HG02840 (cell line): ENCODE measurements around the gene IGSF21.

ENCODE experiments used
- ATAC-seq: cut with Tn5 transposase; IDR thresholded peaks from one replicate; pipeline ENCODE4 v1.9.1; 2021; ENCODE audit warnings: mild to moderate bottlenecking, moderate library complexity, moderate number of reproducible peaks; ENCODE audit not compliant: unreplicated experiment, low FRiP score

Gene IGSF21

DNA sequence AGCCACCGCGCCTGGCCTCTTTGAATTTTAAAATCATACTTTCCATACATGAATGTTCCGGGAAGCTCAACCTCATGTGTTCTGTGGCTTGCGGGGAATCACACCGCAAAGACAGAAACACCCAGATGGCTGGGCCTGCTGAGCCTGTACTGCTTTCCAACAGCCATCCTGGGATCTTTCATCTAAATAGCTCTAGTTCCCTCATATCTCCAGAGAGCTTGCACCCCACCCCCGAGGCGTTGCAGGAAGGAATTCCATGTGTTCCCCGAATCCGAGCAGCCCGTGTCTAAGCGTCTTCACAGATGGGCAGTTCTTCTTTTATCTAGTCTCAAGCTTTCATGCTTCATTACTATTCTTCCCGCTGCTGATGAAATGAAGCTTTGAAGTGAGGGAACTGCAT lies 66.4 kb downstream of the IGSF21 start:
- ATAC-seq, result no peak

DNA sequence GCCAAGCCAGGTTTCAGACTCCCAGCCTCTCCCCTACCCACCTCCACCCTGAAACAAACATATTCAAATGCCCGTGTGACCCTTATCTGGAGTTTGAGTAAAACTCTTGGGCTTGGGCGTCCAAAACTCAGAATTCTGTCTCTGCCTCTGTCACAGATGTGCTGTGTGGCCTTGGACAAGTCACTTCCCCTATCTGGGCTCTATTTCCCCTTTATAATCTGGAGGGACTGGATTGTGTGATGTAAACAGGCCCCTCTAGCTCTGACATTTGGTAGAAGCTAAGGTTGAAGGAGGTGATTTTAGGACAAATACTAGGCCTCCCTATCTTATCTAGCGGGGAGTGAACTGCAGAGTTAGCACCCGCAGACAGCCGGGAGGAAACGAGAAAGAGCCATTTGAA lies 67.5 kb downstream of the IGSF21 start:
- ATAC-seq, result no peak

DNA sequence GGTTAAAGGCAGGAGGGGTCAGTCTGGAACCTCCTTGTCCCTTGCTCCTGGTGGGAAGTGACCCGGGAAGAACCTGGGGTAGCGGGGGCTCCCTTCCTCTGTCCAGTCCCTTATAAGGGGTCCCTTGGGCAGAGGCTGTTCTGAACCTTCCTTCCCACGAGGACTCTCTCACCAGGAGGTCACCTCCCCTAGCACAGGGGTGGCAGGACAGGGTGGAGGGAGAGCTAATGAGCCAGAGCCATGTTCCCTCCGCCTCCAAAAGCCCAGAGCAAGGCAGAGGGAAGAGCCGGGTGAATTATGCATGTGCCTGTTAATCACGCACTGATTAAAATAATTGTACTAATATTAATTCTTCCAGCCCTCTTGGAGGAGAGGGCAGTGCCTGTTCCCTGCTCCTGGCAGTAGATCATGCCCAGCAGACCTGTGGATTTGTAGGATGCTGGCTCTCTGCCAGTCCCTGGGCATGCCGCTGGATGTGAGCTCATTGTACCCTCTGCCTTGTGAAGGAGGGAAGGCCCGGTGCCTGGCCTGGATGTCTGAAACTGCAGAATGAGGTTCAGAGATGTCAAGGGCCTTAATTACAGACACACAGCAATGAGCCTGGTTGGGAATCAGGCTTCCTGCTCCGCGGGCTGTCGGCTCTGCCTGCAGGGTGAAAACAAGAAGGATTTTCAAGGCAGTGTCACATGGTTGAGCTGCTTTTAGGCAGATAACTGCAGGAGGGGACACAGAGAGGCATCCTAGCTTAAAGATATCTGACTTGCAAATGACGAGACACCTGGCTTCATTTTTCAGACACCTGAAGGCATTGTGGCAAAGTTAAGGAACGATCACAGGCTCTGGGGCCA lies 68.2 kb downstream of the IGSF21 start:
- ATAC-seq, result no peak

DNA sequence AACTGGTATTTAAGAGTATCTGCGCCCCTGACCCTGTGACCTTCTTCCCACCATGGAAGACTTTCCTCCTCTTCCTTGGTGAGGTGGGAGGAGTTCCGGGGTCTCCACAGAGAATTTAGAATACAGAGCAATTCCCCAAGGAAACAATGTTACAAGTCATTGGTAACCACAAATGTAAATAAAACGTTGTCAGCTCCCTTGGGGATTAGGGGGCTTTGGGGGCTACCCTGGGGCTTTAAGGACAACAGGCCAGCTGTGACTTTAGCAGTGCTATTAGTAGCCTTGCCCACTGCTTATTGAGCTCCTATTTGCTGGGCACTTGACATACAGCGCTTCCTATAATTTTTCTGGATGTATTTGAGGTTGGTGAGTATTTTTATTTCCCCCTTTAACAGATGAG lies 69.0 kb downstream of the IGSF21 start:
- no peak for ATAC-seq

DNA sequence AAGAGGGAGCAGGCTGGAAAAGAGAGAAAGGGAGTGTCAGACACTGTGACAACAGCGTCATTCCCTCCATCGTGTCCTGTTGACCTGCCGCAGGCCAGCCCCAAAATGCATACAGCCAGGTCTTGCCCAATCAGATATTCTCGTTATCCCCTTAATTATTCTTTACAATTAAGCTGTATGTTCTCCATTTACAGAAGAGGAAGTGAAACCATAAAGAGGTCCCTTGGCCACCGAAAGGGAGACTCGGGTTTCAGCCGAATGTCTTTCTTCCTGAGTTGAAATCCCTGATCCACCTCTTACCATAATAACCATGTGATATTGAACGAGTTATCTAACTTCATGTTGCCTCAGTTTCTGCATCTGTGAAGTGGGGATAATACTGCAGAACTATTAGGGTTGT lies 70.5 kb downstream of the IGSF21 start:
- no peak for ATAC-seq

DNA sequence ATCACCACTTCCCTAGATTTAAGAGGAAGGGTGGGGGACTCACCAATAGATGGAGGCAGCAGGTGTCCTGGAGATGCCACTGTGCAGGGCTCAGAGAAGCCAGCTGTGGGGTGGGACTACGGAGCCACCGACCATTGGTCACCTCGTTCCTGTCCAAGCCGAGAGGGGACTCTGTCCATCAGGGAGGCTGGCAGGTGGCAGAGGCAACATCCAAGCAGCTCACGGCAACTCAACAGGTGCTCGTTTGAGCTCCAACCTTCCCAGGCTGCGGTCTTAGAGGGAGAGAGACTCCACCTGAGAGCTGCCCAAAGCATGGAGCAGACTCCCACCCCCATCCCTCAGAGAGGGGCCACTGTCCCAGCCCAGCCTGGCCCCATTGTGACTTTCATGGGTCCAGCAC lies 71.4 kb downstream of the IGSF21 start:
- no peak for ATAC-seq

DNA sequence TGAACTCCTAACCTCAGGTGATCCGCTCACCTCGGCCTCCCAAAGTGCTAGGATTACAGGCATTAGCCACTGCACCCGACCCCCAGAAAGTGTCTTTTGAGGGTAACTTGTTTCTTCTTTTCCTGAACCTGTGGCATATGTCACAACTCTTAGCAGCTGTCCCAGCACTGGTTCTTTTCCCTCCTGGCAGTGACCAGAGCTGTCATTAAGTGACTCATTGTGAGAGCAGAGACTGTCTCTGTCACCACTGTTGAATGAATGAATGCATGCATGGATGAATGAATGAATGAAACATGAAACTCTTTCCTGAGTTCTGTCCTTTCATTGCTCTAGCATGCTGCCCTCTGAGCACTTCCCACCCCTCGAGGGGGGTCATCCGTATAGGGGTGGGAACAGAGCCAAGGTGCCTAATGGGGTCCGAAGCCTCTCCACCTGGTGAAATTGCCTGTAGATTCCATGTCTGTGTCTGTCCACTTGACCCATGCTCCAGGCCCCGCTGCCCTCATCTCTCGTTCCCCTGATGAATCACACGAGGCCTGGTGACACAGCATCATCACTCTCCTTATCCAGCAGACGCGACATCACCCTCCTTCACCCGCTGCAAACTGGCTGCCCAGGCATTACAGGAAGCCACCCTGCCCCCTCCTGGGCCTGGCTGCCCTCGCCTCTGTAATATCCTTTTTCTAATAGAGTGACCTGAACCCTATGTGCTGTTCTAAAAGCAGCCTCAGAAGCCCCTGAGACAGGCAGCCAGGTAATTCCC lies 75.0 kb downstream of the IGSF21 start:
- no peak for ATAC-seq

DNA sequence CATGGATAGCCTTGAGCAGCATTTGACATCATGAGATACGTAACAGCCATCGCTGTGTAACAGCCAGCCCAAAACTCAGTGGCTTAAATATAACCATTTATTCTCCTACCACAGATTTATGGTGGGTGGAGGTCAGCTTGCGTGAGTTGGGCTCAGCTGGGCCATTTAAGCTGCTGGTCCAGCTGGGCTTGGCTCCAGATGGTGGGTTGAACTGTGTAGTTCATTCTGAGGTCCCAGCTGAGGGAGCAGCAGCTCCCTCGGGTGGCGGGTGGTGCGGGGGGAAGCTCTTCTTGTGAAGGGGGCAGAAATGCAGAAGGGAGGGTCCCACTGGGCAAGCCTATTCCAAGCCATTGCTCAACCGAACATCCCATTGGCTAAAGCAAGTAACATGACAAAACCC lies 75.9 kb downstream of the IGSF21 start:
- ATAC-seq, result no peak

DNA sequence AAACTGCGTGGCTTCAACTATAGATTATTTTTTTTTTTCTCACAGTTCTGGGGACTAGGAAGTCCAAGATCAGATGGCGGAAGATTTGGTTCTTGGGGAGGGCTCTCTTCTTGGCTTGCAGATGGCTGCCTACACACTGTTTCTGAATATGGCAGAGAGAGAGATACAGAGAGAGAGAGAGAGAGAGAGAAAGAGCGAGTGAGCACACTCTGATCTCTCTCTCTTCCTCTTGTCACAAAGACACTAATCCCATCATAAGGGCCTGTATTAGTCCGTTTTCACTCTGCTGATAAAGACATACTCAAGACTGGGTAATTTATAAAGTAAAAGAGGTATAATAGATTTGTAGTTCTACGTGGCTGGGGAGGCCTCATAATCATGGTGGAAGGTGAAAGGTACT lies 79.5 kb downstream of the IGSF21 start:
- no peak for ATAC-seq

DNA sequence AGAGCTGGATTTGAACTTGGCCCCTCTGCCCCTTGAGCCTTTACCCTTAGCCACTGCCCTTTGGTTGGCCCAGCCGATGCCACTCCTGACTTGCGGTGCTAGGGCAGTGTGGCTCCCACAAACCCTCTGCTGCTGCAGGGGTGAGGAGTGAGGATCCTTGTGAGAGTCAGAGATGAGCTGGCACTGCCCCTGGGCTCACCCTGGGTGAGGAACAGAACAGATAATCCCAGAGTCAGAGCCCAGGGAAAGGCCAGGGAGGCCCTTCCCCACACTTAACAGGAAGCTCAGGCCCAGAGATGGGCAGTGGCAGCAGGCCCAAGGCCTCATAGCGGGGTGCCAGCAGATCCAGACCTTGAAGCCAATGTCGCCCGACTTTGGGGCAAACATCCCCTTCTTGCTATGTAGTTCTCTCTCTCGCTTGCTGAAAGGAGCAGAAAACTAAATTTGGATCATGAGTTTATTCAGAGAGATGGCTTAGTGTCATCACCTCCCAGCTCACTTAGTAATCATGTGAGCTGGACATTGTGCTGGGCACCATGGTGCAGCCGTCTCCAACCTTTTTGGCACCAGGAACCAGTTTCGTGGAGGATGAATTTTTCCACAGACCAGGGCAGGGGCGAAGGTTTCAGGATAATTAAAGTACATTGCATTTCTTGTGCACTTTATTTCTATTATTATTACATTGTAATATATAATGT lies 81.4 kb downstream of the IGSF21 start:
- no peak for ATAC-seq

DNA sequence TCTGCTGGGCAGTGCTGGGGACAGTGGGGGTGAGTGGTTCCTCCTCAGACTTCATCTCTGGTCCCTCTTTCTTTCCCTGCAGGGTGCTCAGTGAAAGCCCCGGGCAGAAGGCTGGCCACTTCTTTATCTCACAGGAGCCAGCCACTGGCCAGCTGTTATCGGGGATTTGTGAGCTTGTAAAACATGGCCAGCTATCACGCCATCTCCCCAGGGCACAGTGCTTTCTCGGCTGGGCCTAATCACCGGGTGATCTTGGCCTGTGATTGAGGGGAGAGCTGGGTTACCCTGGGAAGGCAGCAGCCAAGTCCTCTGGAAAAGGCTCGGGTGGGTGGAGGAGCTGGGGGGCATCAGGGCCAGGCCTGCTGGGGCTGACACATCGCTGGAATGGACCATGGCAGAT lies 83.0 kb downstream of the IGSF21 start:
- ATAC-seq, result no peak

DNA sequence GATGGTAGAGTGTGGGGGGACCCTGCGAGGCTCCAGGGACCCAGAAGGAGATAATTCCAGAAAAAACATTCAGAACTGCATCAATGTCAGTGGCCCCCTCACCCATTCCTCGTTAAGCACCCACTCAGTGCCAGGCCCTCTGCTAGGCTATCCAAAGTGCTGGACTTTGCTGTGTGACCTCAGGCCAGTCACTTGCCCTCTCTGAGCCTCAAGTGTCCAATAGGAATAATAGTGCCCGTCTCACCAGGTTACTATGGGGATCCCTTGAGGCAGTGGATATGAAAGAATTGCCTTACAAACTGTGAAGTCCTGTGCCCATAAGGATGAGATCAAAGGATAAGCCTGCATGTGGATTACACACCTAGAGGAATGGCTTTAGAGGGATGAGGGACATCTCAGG lies 83.4 kb downstream of the IGSF21 start:
- ATAC-seq, result no peak

DNA sequence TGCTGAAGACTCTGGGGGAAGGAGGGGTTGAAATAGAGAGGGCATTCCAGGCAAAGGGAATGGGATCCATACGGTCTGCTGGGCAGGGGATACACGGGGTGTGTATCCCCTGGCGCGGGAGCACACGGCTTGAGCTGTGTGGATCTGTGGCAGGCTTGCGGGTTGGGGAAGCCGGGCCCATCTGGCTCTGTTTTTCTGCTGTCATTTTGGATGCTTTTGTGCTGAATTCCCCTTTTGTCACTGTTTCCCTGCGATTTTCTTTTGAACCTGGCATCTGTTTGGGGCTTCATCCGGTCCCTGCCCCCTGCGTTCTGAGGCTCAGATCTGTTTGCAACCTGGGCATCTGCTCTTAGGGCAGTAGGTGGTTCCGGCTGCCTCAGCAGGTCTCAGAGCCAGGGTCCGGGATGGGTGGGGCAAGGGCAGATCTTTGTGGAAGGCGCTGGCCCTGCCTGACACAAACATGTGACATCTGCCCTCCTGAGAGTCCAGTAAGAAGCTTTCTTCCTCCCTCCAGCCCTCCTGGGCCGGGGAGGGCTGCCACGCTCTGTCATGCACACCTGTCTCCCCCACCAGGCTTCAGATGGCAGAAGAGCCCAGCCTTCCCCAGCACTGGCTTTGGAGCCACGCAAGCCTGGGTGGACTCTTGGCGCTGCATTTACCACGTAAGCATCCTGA lies 84.0 kb downstream of the IGSF21 start:
- no peak for ATAC-seq

DNA sequence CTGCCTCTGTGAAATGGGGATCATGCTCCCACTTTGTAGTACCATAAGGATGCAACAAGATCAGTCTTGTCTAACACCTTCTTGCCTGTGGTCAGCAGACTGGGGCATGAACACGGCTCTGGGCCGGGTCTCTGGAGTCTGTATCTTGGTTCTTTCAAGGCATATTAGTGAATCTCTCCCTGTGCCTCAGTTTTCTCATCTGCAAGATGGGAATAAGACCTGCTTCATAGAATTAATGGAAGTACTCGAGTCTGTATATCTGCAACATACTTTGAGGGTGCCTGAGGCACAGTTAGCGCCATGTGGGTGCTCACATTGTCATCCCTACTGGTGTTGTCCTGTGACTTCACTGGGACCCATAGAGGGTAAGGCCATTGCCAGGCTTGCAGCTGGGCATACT lies 84.6 kb downstream of the IGSF21 start:
- no peak for ATAC-seq

DNA sequence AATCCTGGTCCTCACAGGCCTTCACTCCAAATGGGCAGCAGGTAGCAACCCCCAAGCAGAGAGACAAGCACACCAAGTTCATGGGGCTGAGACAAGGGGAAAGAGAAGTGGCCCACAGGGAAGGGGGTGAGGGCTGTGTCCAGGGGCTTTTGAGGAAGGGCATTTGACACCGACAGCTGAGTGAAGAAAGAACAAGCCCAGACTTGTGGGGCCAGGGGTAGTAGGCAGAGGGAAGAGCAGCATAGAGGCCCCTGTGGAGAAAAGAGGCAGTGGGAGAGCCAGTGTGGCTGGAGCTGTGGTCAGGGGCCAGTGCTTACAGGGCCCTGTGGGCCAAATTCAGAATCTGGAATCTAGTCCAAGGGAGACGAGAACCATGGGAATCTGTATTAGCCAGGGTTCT lies 85.4 kb downstream of the IGSF21 start:
- ATAC-seq, result no peak

DNA sequence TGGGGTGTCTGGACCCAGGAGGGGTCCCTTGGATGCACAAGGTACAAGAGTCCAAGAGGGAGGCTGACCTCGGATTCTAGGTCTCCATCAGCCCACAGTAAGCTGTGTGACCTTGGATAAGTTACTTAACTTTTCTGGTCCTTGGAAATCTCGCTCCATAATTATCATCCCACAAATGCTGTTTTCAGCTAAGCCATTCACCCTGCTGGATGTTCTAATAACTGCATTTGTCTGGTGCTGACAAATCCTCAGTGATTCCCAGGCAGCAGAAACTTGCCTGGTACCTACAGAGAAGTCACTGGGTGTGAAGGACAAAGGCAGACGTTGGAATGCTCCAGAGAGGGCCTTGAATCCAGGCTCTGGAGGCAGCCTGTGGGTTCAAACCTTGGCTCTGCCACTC lies 89.7 kb downstream of the IGSF21 start:
- no peak for ATAC-seq

DNA sequence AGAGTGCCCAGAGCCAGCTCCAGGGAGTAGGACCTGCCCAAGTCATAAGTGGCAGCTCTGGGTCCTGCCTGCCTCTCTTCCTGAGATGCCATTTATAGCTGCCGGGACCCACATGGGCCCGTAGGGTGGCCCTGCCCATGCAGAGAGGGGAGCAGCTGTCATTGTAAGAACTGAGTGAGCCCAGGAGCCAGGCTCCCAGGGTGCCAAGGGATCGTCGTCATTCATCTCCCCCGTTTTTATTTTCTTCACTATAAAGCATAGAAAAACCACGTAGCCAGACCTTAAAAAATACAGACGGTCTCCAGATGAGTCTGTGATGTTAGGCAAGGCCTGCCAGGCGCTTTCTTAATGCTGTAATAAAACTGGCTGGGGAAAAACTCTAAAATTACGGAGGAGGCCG lies 90.7 kb downstream of the IGSF21 start:
- no peak for ATAC-seq

DNA sequence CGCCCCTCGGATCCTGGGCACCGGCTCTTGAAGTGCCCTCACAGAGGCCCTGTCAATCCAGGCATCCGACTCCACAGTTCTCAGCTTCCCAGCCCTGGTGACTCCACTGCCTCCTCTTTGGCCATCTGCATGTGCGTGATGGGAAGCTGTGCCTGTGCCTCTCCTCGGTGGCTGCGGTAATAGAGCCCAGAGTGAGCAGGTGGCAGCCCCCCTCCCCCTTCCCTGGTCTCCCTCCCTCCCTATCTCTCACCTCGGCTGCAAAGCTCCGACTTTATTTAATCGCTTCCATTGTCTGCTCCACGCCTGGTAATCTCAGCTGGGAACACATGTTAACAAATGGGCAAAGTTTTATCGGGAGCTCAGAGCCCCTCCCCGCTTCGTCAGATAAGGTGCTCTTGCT lies 91.9 kb downstream of the IGSF21 start:
- ATAC-seq, result no peak

DNA sequence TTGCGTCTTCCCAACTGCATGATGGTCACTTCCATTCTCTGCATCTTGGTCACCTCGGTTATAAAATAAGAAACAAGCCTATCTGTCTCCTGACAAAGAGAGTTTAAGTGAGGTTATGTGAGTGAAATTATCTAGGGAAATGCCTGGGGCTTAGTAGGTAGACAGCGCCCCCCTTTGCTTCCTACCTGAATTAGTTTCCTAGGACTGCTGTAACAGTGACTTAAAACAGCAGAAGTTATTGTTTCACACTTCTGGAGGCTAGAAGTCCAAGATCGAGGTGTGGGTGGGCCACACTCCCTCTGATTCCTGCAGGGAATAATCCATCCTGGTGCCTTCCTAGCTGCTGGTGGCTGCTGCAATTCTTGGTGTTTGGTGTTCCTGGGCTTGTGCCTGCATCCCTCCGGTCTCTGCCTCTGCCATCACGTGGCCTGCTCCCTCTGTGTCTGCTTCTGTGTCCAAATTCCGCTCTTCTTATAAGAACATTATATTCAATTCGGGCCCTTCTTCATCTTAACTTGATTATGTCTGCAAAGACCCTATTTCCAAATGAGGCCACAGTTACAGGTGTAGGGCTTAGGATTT lies 92.6 kb downstream of the IGSF21 start:
- ATAC-seq, result no peak

DNA sequence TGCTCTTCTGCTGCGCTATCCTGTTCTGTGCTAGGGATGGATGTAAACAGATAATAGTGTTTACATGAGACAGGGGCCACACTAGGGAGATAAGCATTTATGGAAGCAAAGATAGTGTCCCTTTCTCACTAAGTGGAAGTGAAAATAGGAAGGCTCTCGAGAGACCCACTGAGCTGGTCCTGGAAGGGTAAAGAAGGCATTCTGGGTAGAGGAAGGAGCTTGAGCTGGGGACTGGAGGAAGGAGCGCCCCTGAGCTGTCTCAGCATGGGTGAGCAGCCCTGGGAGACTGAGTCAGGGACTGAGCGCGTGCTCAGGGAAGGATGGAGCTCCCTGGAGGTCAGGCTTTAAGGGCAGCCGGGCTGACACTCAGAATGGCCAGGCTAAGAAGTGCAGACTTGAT lies 93.3 kb downstream of the IGSF21 start:
- no peak for ATAC-seq
